GM19238 (cell line): ENCODE data around the gene TUBGCP6.
A peak's percentile ranks its signal among the peaks of the same experiment; 100 is the strongest.
"Not testable (repeated sequence)": the region's sequence is repeated elsewhere in the genome, so short reads cannot be mapped to it uniquely, and the experiment has no call there.

Experiments
- DNase-seq: peaks from one replicate; pipeline ENCODE4 v3.0.0; 2011; ENCODE audit warnings: low spot score; ENCODE audit not compliant: insufficient read length

Gene TUBGCP6

GRCh38 chr22:50280022-50280707 is 35.3 kb upstream of the TUBGCP6 start:
- DNase-seq: no peak

- no peak for DNase-seq
Observed at GRCh38 chr22:50278956-50279619, 34.3 kb upstream of the TUBGCP6 start.

GRCh38 chr22:50278461-50278860 is 33.6 kb upstream of the TUBGCP6 start:
- DNase-seq: no peak

- no peak for DNase-seq
Observed at GRCh38 chr22:50277761-50278160, 32.9 kb upstream of the TUBGCP6 start.

- peak; percentile 81 for DNase-seq
Observed at GRCh38 chr22:50276143-50276542, 31.3 kb upstream of the TUBGCP6 start.

GRCh38 chr22:50275181-50276055 is 30.6 kb upstream of the TUBGCP6 start:
- DNase-seq: no peak

GRCh38 chr22:50274771-50275170 is 29.9 kb upstream of the TUBGCP6 start:
- no peak for DNase-seq

- DNase-seq: peak; percentile 71
Observed at GRCh38 chr22:50274311-50274710, 29.5 kb upstream of the TUBGCP6 start.

GRCh38 chr22:50273781-50274180 is 29.0 kb upstream of the TUBGCP6 start:
- not testable (repeated sequence) for DNase-seq

- not testable (repeated sequence) for DNase-seq
Observed at GRCh38 chr22:50273352-50273751, 28.5 kb upstream of the TUBGCP6 start.

GRCh38 chr22:50272044-50272802 is 27.4 kb upstream of the TUBGCP6 start:
- DNase-seq: no peak

- DNase-seq: peak; percentile 84
Observed at GRCh38 chr22:50271519-50271970, 26.7 kb upstream of the TUBGCP6 start.

- peak; percentile 81 for DNase-seq
Observed at GRCh38 chr22:50270666-50271394, 26.0 kb upstream of the TUBGCP6 start.

GRCh38 chr22:50269970-50270665 is 25.3 kb upstream of the TUBGCP6 start, which contains the start of gene MAPK11:
Gene MAPK11 (minus strand): TSS chr22:50270380. CDS start chr22:50270292, 88 bp downstream.
- peak; percentile 80 for DNase-seq

GRCh38 chr22:50269573-50269969 is 24.7 kb upstream of the TUBGCP6 start:
- DNase-seq: no peak

GRCh38 chr22:50268655-50269113 is 23.9 kb upstream of the TUBGCP6 start:
- DNase-seq: no peak

- no peak for DNase-seq
Observed at GRCh38 chr22:50267591-50268390, 23.0 kb upstream of the TUBGCP6 start.

- no peak for DNase-seq
Observed at GRCh38 chr22:50266994-50267393, 22.2 kb upstream of the TUBGCP6 start.
